ENCODE data around the gene EDRF1.

EDRF1 gene

DNA sequence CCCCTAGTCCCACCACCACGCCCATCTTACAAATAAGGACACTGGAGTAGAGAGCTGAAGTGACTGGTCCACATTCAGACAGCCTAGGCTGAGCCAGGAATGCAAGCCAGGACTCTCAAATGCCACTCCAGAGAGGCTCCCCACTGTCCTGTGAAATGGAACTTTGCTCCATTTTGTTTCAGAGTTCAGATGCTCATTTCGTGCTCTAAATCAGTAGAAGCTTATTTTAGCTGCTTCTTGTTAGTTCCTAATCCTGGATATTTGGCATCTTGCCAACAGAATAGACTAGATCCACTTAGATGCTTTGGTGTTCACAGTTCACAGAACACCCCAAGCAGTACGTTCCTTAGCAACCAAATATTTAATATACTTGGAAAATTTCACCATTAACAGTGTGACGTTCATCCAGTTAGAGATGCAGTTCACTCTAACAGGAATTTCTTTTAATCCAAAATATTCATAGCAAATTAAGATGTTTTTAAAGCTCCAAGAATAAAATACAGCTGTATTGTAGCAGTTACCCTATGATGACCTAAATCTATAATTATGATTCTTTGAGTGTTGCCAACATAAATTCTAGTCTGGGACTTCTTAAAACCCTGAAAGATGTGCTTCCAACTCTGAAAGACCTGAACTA, 48.8 kb downstream of the EDRF1 start:
- no peak for DNase-seq (ENCODE audit: low read depth)

DNA sequence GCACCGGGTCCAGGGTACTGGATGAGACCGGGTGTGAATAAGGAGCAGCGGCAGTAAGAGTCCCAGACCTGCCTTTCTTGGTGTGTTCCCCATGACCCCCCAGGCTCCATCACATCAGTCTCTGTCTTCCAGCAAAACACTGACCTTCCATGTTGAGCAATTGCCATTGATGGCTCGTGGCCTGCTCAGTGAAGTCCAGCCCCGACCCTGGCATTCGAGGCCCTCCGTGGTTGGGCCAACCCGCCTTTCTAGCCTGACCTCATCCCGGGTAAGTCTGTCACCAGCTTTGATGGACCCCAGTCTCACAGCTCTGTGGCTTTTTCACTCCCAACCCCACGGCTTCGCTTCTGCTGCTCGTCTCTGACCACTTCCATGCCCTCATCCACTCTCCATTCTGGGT, 49.7 kb downstream of the EDRF1 start:
- DNase-seq (ENCODE audit: low read depth): no peak

DNA sequence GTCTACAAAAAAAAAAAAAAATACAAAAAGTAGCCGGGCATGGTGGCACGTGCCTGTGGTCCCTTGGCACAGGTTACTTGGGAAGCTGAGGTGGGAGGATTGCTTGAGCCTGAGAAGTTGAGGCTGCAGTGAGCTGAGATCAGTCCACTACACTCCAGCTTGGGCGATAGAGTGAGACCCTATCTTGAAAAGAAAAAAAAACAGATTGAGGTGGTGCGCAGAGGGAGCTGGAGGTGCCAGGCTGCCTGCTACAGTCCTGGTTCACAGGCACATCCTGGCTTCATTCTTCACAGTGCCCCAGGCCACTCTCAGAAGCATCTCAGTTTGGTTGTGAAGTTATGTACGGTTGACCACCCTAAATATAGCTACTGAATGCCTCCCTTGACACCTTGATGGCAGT, 51.3 kb downstream of the EDRF1 start:
- no peak for DNase-seq (ENCODE audit: low read depth)

GRCh38 chr10:125772112-125772863, 52.8 kb downstream of the EDRF1 start:
- no peak for DNase-seq (ENCODE audit: low read depth)

GRCh38 chr10:125772864-125773180, 53.3 kb downstream of the EDRF1 start:
- DNase-seq (ENCODE audit: low read depth): no peak

- no peak for DNase-seq (ENCODE audit: low read depth)
Observed at GRCh38 chr10:125773687-125774543, 54.4 kb downstream of the EDRF1 start.

GRCh38 chr10:125774581-125775191, 55.2 kb downstream of the EDRF1 start:
- DNase-seq (ENCODE audit: low read depth): no peak

- DNase-seq (ENCODE audit: low read depth): no peak
Observed at GRCh38 chr10:125775491-125776106, 56.1 kb downstream of the EDRF1 start, which contains the start of gene MMP21. Gene MMP21 (minus strand): TSS chr10:125775821. CDS start chr10:125775821, 0 bp downstream.

DNA sequence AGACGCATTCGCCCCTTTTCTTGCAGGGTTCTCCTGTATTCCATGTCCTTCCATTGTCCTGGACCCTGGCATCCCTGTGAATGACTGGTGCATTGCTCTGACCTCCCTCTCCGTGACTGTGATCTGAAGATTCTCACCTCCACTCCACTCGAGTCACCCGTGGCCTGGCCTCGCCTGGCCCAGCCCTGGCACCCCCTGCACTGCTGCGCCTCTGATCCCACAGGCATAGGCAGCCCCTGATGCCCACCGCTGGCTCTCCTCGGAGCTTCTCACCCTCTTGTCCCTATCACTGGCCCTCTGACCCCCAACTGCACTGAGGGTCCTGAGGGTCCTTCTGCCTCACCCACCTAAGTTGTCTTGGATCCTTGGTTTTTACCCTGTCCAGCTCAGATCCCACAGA, 58.3 kb downstream of the EDRF1 start:
- no peak for DNase-seq (ENCODE audit: low read depth)

GRCh38 chr10:125778556-125778955, 59.0 kb downstream of the EDRF1 start:
- no peak for DNase-seq (ENCODE audit: low read depth)

- DNase-seq (ENCODE audit: low read depth): no peak
Observed at GRCh38 chr10:125779403-125780327, 60.2 kb downstream of the EDRF1 start.

DNA sequence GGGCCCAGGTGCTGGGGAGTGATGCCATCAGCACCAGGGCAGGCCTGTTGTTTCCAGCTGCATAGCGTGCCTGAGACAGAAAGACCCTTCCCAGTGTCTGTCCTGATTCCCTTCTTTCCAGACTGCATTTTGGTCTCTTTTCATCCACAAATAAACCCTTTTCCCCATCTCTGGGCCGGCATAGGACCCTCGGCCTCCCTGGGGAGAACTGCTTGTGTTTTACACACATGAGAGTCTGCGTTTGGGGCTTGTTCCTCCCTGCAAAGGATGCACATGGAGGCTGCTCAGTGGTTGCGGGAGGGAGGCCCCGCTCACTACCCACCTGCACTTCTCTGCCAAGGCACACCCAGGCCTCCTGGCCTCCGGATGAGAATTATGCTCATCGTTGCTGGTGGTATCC, 61.9 kb downstream of the EDRF1 start:
- DNase-seq (ENCODE audit: low read depth): no peak

DNA sequence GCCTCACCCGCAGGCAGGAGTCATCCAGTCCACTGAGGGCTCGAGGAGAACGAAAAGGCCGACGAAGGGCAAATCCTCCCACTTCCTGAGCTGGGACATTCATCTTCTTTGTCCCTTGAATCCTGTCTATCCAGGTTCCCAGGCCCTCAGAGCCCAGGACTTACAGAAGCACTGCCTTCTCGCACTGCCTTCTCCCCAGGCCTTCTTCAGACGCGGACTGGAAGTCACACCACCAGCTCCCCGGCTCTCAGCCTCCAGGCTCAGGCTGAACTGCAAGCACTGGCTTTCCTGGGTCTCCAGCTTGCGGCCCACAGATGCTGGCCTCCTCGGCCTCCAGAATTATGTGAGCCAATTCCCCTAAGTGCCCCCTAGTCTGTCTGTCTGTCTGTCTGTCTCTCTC, 62.5 kb downstream of the EDRF1 start:
- no peak for DNase-seq (ENCODE audit: low read depth)

DNA sequence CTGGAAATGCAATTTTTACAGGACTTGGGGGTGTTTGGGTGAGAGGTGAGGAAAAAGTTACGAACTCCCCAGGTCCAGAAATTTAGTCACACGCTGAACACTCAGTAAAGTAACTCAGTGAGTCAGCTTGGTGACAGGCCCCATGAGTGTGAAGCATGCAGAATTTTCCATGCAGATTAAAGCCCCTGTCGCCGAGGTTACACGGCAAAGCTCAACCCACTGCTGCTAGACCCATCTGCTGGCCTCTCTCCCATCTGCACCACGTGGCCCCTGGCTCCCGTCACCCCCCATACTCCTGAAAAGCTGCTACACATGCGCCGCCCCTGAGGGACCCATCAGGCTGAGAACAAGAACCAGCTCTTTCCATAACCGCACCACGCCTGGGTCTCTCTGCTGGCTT, 63.1 kb downstream of the EDRF1 start:
- no peak for DNase-seq (ENCODE audit: low read depth)

- DNase-seq (ENCODE audit: low read depth): no peak
Observed at GRCh38 chr10:125783408-125783807, 63.9 kb downstream of the EDRF1 start.

- no peak for DNase-seq (ENCODE audit: low read depth)
Observed at GRCh38 chr10:125783957-125784356, 64.4 kb downstream of the EDRF1 start.

DNA sequence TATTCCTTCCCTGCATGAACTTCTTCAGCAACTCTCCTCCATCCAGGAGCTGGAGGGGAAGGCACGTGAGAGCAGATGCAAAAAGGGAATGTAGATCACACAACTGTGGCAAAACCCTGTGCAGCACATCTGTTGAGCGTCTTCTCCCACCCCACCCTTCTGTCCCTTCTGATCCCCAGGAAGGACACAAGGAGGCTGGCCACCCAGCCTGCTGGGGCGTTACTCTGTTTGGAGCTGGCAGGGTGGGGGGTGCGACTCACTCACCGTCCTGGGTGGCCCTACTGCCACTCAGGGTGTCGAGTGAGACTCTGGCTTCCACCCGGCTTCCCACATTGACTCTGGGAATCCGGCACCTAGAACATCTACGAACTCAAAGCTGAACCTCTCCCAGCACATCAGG, 66.3 kb downstream of the EDRF1 start:
- no peak for DNase-seq (ENCODE audit: low read depth)

GRCh38 chr10:125788156-125789034, 68.9 kb downstream of the EDRF1 start:
- no peak for DNase-seq (ENCODE audit: low read depth)

DNA sequence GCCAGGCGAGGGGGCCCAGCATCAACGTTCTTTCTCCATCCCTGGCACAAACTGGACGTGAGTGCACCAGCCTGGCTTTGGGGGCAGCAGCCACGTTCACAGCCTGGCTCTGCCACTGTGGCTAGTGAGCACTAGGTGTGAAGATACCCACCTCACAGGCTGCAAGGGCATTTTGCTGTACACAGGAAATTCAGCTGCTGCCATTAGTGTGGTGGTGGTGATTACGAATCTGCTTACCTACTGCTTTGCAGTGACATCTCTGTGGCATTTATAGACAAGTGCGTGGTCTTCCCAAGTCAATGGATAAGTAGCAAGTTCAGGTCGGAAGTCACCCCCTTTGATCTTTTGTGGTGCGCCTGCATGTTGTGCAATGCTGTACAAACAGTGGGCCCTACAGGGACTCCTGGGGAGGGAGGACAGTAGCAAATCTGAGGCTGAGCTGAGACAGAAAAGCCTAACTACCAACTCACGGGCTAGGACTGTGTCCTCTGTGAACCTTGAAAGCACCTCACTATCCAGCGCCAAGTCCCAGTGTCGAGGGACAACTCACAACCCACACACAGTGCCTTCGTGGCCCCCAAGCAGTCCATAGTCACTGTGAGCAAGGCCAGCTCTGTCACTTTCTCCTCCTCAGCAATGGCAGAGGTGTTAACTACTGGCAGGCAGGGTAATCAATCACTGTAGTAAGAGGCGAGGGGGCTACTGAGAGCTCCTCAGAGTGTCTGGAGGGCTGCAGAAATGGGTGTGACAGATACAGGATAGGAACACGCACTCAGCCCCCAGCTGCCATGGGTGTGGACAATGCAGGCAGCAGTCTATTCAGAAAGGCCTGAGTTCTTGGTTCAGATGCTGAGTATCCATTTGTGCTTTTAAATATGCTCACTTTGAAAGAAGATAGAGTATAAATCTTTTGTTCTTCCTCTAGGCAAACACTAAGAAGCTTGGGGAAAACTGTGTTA, 73.1 kb downstream of the EDRF1 start:
- no peak for DNase-seq (ENCODE audit: low read depth)
